H1 (cell line): ENCODE results near the gene TMEM258.

Experiments
- EP300 ChIP-seq, 2 experiments: IDR thresholded peaks; 1 replicate in 1 of 2; 2 replicates in 1 of 2; pipeline ENCODE4 v1.6.1; 2011 to 2012; ENCODE audit warnings: low read depth in 2 of 2, low read length in 2 of 2, mild to moderate bottlenecking in 2 of 2, borderline replicate concordance in 1 of 2, inconsistent platforms in 1 of 2, moderate library complexity in 1 of 2
- EZH2 ChIP-seq: fragments of 200-600 bp; sonication (generic); IDR thresholded peaks from 2 replicates; pipeline ENCODE4 v1.7.1; 2012; ENCODE audit warnings: low read depth, mild to moderate bottlenecking, moderate library complexity, low read length, inconsistent platforms; ENCODE audit not compliant: severe bottlenecking
- NRF1 ChIP-seq: IDR thresholded peaks from 2 replicates; pipeline ENCODE4 v1.6.1; 2011; ENCODE audit warnings: mild to moderate bottlenecking, low read depth, low read length, improper control_type of control experiment
- POLR2A ChIP-seq, 2 experiments: IDR thresholded peaks; 1 replicate in 1 of 2; 2 replicates in 1 of 2; pipeline ENCODE4 v1.6.1; 2011; ENCODE audit warnings: low read depth in 2 of 2, low read length in 2 of 2, mild to moderate bottlenecking in 2 of 2; ENCODE audit errors: control extremely low read depth in 1 of 2
- SRF ChIP-seq: IDR thresholded peaks from 2 replicates; pipeline ENCODE4 v1.6.1; 2011; ENCODE audit warnings: mild to moderate bottlenecking, low read depth, low read length, moderate library complexity
- TF ChIP-seq, protein P1 (sequence below), 3 experiments: IDR thresholded peaks; 1 replicate in 2 of 3; 2 replicates in 1 of 3; pipeline versions ENCODE4 v1.5.1 to v1.6.1; 2011; ENCODE audit warnings: low read length in 3 of 3, mild to moderate bottlenecking in 3 of 3, inconsistent platforms in 2 of 3, low read depth in 1 of 3, moderate library complexity in 1 of 3; ENCODE audit not compliant: insufficient read depth in 1 of 3; ENCODE audit errors: control extremely low read depth in 1 of 3
- TF ChIP-seq, protein P2 (sequence below): IDR thresholded peaks from 2 replicates; pipeline ENCODE4 v1.6.1; 2012; ENCODE audit warnings: low read length, inconsistent platforms

DNA sequence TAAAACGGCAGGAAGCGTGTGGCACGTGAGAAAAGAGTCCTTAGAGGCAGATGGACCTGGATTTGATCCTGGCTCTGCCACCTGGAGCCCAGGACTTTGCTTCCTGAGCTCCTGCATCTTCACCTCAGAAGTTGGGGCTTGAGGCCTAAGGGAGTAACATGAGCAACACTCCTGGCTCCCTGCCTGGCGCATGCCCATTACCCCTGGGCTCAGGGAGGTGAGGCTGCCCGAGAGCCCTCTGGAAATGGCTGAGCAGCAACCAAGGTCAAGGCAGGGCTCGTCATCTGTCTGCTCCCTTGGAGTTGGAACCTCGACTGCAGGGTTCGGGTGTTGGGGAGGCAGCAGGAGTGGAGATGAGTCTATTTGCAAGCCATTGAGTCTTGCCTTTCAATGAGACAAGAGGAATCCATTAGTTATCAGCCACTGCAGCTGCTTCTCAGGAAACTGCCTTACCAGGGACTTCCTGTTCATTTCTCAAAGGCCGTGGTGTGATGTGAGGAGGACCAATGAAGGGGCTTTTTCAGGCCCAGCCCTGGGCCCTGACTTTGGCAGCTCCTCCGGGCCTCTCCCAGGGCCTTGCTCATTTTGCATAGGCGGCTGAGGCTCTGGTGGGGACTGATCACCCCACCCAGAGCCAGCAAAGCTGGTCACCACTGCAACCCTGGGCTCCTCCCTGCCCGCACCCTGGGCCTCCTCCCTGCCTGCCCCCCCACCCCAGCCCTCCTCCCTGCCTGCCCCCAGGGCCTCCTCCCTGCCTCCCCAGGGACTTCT lies 42.1 kb upstream of the TMEM258 start:
- TF ChIP-seq NRF1 (no peak), POLR2A (IDR thresholded peaks at IDR 0.05; ENCODE audit: control extremely low read depth in 1 of 2, low read depth in 2 of 2, low read length in 2 of 2) (peak in 1 of 2 experiments; percentile 39; a peak in 1 of 3 replicates), EP300 (IDR thresholded peaks at IDR 0.05; ENCODE audit: borderline replicate concordance in 1 of 2, low read depth in 2 of 2, low read length in 2 of 2) (no peak), EZH2 (no peak), SRF (no peak)
- TF ChIP-seq, protein P1, sequence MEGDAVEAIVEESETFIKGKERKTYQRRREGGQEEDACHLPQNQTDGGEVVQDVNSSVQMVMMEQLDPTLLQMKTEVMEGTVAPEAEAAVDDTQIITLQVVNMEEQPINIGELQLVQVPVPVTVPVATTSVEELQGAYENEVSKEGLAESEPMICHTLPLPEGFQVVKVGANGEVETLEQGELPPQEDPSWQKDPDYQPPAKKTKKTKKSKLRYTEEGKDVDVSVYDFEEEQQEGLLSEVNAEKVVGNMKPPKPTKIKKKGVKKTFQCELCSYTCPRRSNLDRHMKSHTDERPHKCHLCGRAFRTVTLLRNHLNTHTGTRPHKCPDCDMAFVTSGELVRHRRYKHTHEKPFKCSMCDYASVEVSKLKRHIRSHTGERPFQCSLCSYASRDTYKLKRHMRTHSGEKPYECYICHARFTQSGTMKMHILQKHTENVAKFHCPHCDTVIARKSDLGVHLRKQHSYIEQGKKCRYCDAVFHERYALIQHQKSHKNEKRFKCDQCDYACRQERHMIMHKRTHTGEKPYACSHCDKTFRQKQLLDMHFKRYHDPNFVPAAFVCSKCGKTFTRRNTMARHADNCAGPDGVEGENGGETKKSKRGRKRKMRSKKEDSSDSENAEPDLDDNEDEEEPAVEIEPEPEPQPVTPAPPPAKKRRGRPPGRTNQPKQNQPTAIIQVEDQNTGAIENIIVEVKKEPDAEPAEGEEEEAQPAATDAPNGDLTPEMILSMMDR (IDR thresholded peaks at IDR 0.05; ENCODE audit: control extremely low read depth in 1 of 3, insufficient read depth in 1 of 3, low read depth in 1 of 3, low read length in 3 of 3), result no peak
- TF ChIP-seq, protein P2, sequence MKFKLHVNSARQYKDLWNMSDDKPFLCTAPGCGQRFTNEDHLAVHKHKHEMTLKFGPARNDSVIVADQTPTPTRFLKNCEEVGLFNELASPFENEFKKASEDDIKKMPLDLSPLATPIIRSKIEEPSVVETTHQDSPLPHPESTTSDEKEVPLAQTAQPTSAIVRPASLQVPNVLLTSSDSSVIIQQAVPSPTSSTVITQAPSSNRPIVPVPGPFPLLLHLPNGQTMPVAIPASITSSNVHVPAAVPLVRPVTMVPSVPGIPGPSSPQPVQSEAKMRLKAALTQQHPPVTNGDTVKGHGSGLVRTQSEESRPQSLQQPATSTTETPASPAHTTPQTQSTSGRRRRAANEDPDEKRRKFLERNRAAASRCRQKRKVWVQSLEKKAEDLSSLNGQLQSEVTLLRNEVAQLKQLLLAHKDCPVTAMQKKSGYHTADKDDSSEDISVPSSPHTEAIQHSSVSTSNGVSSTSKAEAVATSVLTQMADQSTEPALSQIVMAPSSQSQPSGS, result no peak
